ENCODE measurements around the gene ZNF154.

DNA sequence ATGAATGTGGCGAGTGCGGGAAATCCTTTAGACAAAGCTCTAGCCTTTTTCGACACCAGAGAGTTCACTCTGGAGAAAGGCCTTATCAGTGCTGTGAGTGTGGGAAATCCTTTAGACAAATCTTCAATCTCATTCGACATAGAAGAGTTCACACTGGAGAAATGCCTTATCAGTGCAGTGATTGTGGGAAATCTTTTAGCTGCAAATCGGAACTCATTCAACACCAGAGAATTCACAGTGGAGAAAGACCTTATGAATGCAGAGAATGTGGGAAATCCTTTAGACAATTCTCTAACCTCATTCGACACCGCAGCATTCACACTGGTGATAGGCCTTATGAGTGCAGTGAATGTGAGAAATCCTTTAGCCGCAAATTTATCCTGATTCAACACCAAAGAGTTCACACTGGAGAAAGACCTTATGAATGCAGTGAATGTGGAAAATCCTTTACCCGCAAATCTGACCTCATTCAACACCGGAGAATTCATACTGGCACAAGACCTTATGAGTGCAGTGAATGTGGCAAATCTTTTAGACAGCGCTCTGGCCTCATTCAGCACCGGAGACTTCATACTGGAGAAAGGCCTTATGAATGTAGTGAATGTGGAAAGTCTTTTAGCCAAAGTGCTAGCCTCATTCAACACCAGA, 21.5 kb downstream of the ZNF154 start:
- TF ChIP-seq CTCF (IDR thresholded peaks at IDR 0.05) (no peak), POLR2A (IDR thresholded peaks at IDR 0.05) (no peak), POLR2AphosphoS5 (IDR thresholded peaks at IDR 0.05) (no peak), EP300 (IDR thresholded peaks at IDR 0.05) (no peak)

Measured in upper lobe of left lung (tissue), 4 donors.